Renal cortex interstitium (tissue), 11 donors: ENCODE data around the gene DCUN1D3. TPM values are rescaled to one million over a fixed set of nuclear protein-coding genes. Genes with fewer than 3 reads are reported as not detected.
"Not testable (repeated sequence)": the region's sequence is repeated elsewhere in the genome, so short reads cannot be mapped to it uniquely, and the experiment has no call there.

ENCODE experiments used
- DNase-seq, 11 donors: peaks; one replicate each; pipeline ENCODE4 v3.0.0-alpha.2; 2013; ENCODE audit warnings: low read depth in 9 of 11, low spot score in 4 of 11; ENCODE audit errors: extremely low read depth in 1 of 11
- polyA plus RNA-seq, 3 donors: library from polyadenylated mRNA; unstranded; fragments of 120-200 nt; gene quantifications; one replicate each; pipeline ENCODE4 v1.2.1, GENCODE V29; 2013; ENCODE audit not compliant: insufficient read length in 3 of 3

Gene DCUN1D3
- polyA plus RNA-seq, 3 donors: 8.4 to 11.0 (median 10.5) TPM

- no peak for DNase-seq
Measured at GRCh38 chr16:20871941-20872815, 28.0 kb downstream of the DCUN1D3 start.

GRCh38 chr16:20871258-20871657 is 28.9 kb downstream of the DCUN1D3 start:
- DNase-seq: no peak

GRCh38 chr16:20870122-20870820 is 29.9 kb downstream of the DCUN1D3 start:
- DNase-seq: no peak

- no peak for DNase-seq
Measured at GRCh38 chr16:20868890-20869289, 31.3 kb downstream of the DCUN1D3 start.

GRCh38 chr16:20867585-20867984 is 32.6 kb downstream of the DCUN1D3 start:
- no peak for DNase-seq

- DNase-seq: no peak
Measured at GRCh38 chr16:20866801-20867200, 33.4 kb downstream of the DCUN1D3 start.

GRCh38 chr16:20866145-20866772 is 33.9 kb downstream of the DCUN1D3 start:
- no peak for DNase-seq

- DNase-seq: no peak
Measured at GRCh38 chr16:20865420-20866131, 34.6 kb downstream of the DCUN1D3 start.

- not testable (repeated sequence) for DNase-seq
Measured at GRCh38 chr16:20864376-20864775, 35.8 kb downstream of the DCUN1D3 start.

- no peak for DNase-seq
Measured at GRCh38 chr16:20862162-20862960, 37.8 kb downstream of the DCUN1D3 start.

GRCh38 chr16:20860995-20861394 is 39.2 kb downstream of the DCUN1D3 start:
- DNase-seq: not testable (repeated sequence)

GRCh38 chr16:20860361-20860760 is 39.8 kb downstream of the DCUN1D3 start:
- DNase-seq: no peak

GRCh38 chr16:20859699-20860098 is 40.5 kb downstream of the DCUN1D3 start:
- DNase-seq: no peak

GRCh38 chr16:20859229-20859628 is 40.9 kb downstream of the DCUN1D3 start:
- no peak for DNase-seq

- no peak for DNase-seq
Measured at GRCh38 chr16:20857281-20857680, 42.9 kb downstream of the DCUN1D3 start.

GRCh38 chr16:20854963-20855362 is 45.2 kb downstream of the DCUN1D3 start:
- no peak for DNase-seq

GRCh38 chr16:20853981-20854620 is 46.1 kb downstream of the DCUN1D3 start:
- DNase-seq: no peak

GRCh38 chr16:20853143-20853542 is 47.0 kb downstream of the DCUN1D3 start:
- no peak for DNase-seq
